ENCODE results near the gene SRGAP1.

DNA sequence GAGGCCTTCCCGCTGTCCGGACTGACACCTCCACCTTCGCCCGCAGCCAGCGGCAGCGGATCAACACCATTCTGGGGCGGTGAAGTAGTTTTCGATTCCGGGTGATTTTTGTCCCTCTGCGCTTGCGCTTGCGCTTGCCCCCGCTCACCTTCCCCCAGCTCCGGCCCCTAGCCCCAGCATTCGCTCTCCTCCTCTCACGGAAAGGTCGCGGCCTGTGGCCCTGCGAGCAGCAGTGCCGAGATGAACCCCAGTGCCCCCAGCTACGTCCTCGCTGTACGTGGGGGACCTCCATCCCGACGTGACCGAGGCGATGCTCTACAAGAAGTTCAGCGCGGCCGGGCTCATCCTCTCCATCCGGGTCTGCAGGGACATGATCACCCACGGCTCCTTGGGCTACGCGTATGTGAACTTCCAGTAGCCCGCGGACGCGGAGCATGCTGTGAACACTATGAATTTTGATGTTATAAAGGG lies 22.7 kb upstream of the SRGAP1 start:
- TF ChIP-seq, protein P1, sequence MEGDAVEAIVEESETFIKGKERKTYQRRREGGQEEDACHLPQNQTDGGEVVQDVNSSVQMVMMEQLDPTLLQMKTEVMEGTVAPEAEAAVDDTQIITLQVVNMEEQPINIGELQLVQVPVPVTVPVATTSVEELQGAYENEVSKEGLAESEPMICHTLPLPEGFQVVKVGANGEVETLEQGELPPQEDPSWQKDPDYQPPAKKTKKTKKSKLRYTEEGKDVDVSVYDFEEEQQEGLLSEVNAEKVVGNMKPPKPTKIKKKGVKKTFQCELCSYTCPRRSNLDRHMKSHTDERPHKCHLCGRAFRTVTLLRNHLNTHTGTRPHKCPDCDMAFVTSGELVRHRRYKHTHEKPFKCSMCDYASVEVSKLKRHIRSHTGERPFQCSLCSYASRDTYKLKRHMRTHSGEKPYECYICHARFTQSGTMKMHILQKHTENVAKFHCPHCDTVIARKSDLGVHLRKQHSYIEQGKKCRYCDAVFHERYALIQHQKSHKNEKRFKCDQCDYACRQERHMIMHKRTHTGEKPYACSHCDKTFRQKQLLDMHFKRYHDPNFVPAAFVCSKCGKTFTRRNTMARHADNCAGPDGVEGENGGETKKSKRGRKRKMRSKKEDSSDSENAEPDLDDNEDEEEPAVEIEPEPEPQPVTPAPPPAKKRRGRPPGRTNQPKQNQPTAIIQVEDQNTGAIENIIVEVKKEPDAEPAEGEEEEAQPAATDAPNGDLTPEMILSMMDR (IDR thresholded peaks at IDR 0.05), result no peak
- TF ChIP-seq POLR2A (IDR thresholded peaks at IDR 0.05), result no peak
- TF ChIP-seq EP300 (IDR thresholded peaks at IDR 0.05), result no peak
